ENCODE results near the gene GTF3C1. TPM values are rescaled to one million over a fixed set of nuclear protein-coding genes. Genes with fewer than 3 reads are reported as not detected.

Gene GTF3C1
- total RNA-seq, 2 donors from 2014 or later = 38.7 to 161 TPM

- no peak for DNase-seq
- Histone ChIP-seq H3K4me1 (no peaks in the 10 kb centered on the region), H3K27me3 (no peaks in the 10 kb centered on the region), H3K27ac (no peak overlapping the region), H3K4me3 (no peak overlapping the region), H3K36me3 (replicated peaks in 1 of 2; ENCODE audit: insufficient read depth in 1 of 2, low read depth in 2 of 2) (no peaks in the 10 kb centered on the region), H3K9me3 (no peaks in the 10 kb centered on the region)
- intact Hi-C loops (cut with DNase I) = no loop called here
- TF ChIP-seq CTCF (IDR thresholded peaks at IDR 0.05) (no peak), POLR2A (IDR thresholded peaks at IDR 0.05) (no peak)
- ATAC-seq = no peak
- 68% methylated on average over 4 of the region's 4 CpGs for WGBS, 2 donors
Observed at GRCh38 chr16:27417047-27417671, 132.6 kb downstream of the GTF3C1 start.

DNA sequence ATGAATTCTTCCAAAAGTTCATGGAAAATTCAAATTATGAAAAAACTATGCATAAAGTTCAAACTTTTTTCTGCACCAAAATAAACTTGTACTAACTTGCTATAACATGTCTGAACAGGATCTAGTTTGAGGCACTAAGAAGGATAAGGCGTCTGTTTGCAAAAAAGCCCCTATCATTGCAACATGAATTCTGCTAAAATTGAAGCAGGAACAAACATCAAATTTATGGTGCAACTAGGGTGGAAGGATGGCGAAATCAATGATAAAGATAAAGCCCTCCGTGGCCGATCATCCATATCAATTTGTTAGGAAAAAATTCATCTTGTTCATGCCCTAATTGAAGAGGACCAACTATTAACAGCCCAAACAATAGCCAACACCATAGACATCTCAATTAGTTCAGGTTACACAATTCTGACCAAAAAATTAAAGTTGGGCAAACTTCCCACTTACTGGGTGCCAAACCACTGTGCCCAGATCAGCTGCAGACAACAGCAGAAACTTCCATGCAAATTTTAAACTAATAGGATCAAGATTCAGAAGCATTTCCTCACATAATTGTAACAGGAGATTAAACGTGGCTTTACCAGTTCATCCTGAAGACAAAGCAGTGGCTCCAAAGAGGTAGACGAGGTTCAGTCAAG, 134.8 kb downstream of the GTF3C1 start:
- no peaks in the 10 kb centered on the region for H3K27me3 ChIP-seq
- no peak for TF ChIP-seq POLR2A (IDR thresholded peaks at IDR 0.05)
- no peak for TF ChIP-seq CTCF (IDR thresholded peaks at IDR 0.05)
- no peaks in the 10 kb centered on the region for H3K9me3 ChIP-seq
- H3K4me3 ChIP-seq = no peak overlapping the region
- DNase-seq = no peak
- ATAC-seq = no peak
- no peaks in the 10 kb centered on the region for H3K36me3 ChIP-seq (replicated peaks in 1 of 2; ENCODE audit: insufficient read depth in 1 of 2, low read depth in 2 of 2)
- H3K27ac ChIP-seq = no peak overlapping the region
- intact Hi-C loops (cut with DNase I) = no loop called here
- no peaks in the 10 kb centered on the region for H3K4me1 ChIP-seq
- 37% methylated on average over 6 of the region's 6 CpGs for WGBS, 2 donors

- intact Hi-C loops (cut with DNase I) = no loop called here
- ATAC-seq = no peak
- WGBS, 2 donors = 49 to 77% methylated on average over 2 of the region's 2 CpGs
Observed at GRCh38 chr16:27413956-27414355, 135.8 kb downstream of the GTF3C1 start.

DNA sequence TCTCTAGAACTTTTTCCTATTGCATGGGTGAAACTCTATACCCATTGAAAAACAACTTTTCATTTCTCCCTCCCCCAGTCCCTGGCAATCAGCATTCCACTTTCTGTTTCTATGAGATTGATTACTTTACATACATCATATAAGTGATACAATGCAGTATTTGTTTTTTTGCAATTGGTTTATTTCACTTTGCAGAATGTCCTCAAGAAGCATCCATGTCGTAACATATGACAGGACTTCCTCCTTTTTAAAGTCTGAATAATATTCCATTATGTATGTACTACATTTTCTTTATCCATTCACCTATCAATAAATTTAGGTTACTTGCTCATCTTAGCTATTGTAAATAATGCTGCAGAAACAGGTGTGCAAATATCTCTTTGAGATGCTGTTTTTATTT, 139.0 kb downstream of the GTF3C1 start:
- Histone ChIP-seq H3K4me3 (no peak overlapping the region), H3K27me3 (no peaks in the 10 kb centered on the region), H3K36me3 (replicated peaks in 1 of 2; ENCODE audit: insufficient read depth in 1 of 2, low read depth in 2 of 2) (no peaks in the 10 kb centered on the region), H3K9me3 (no peaks in the 10 kb centered on the region), H3K4me1 (no peaks in the 10 kb centered on the region), H3K27ac (no peak overlapping the region)
- WGBS, 2 donors = 85 to 88% methylated on average over 1 of the region's 1 CpG
- TF ChIP-seq POLR2A (IDR thresholded peaks at IDR 0.05) (no peak), CTCF (IDR thresholded peaks at IDR 0.05) (no peak)
- ATAC-seq (no peak), DNase-seq (no peak)
- intact Hi-C loops (cut with DNase I) = no loop called here

More at GRCh38 chr16:27413956-27414355, 135.8 kb downstream of the GTF3C1 start:
- Histone ChIP-seq H3K4me3 (no peak overlapping the region), H3K27ac (no peak overlapping the region), H3K4me1 (no peaks in the 10 kb centered on the region), H3K27me3 (no peaks in the 10 kb centered on the region), H3K9me3 (no peaks in the 10 kb centered on the region), H3K36me3 (replicated peaks in 1 of 2; ENCODE audit: insufficient read depth in 1 of 2, low read depth in 2 of 2) (no peaks in the 10 kb centered on the region)
- no peak for TF ChIP-seq POLR2A (IDR thresholded peaks at IDR 0.05)
- no peak for TF ChIP-seq CTCF (IDR thresholded peaks at IDR 0.05)
- no peak for DNase-seq

Other genes starting within 250 kb of the GTF3C1 start
- gene IL4R, start 235.9 kb downstream of the GTF3C1 start, total RNA-seq = 100 to 1,000 TPM in 1 of 2 donors, 10 to 100 TPM in 1; 29.7 to 236 TPM
- gene IL21R, start 147.7 kb downstream of the GTF3C1 start, total RNA-seq = under 1 TPM in 1 of 2 donors, not detected in 1; 0.26 TPM
- 10 to 100 TPM; 23.4 to 25.7 TPM for gene KATNIP, start 231 bp upstream of the GTF3C1 start, total RNA-seq